PC-3 (cell line): ENCODE results near the gene ADAMTS15.

Source experiments
- EZH2 ChIP-seq: fragments of 300-600 bp; sonication (generic); IDR thresholded peaks from one replicate; pipeline ENCODE4 v1.6.1; 2017; ENCODE audit warnings: antibody characterized with exemption, mild to moderate bottlenecking, low read length; ENCODE audit not compliant: unreplicated experiment
- TF ChIP-seq, protein P1 (sequence below): fragments of 300-600 bp; sonication (generic); conservative IDR thresholded peaks from 2 replicates; pipeline ENCODE4 v1.5.1; 2017; ENCODE audit warnings: antibody characterized with exemption, low read depth, mild to moderate bottlenecking, low read length

DNA sequence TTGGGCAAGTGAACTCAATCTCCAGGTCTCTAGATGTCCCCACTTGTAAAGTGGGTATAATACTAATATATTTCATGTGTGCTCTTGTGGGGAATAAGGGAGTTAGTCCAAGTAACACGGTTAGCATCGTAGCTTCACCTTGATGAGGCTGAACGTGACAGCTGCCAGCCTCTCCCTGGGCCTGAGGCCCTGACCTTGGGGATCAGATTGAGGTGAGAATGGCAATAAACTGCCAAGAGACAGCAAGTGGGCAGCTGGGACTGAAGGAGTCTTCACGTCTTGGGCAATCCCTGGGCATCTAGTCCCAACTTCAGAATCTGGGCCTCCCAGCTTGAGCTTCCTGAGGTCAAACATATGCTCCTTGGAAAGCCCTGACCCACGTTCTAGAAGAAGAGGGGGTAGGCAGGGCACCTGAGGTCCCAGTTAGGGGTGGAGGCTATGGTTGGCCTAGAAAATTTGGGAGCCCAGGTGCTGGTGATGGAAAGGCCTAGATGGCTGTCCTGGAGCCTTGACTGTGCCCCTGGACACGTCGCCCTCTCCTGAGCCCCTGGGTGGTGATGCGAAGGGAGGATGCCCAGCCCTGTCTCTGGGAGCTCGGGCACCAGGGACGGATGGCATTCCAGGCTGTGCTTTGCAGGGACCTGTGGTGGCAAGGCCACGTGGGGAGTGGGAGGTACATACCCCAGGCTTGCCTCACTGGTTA, 23.4 kb downstream of the ADAMTS15 start:
- no peak for TF ChIP-seq EZH2
- TF ChIP-seq, protein P1, sequence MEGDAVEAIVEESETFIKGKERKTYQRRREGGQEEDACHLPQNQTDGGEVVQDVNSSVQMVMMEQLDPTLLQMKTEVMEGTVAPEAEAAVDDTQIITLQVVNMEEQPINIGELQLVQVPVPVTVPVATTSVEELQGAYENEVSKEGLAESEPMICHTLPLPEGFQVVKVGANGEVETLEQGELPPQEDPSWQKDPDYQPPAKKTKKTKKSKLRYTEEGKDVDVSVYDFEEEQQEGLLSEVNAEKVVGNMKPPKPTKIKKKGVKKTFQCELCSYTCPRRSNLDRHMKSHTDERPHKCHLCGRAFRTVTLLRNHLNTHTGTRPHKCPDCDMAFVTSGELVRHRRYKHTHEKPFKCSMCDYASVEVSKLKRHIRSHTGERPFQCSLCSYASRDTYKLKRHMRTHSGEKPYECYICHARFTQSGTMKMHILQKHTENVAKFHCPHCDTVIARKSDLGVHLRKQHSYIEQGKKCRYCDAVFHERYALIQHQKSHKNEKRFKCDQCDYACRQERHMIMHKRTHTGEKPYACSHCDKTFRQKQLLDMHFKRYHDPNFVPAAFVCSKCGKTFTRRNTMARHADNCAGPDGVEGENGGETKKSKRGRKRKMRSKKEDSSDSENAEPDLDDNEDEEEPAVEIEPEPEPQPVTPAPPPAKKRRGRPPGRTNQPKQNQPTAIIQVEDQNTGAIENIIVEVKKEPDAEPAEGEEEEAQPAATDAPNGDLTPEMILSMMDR = no peak
